GM19452 (cell line): ENCODE measurements around the gene TUBAL3.
"Not testable (repeated sequence)": the region's sequence is repeated elsewhere in the genome, so short reads cannot be mapped to it uniquely, and the experiment has no call there.

Experiments used
- ATAC-seq: cut with Tn5 transposase; IDR thresholded peaks from one replicate; pipeline ENCODE4 v1.9.1; 2021; ENCODE audit not compliant: unreplicated experiment

The TUBAL3 gene

GRCh38 chr10:5381187-5381586 lies 23.4 kb downstream of the TUBAL3 start:
- no peak for ATAC-seq

GRCh38 chr10:5380395-5380794 lies 24.2 kb downstream of the TUBAL3 start:
- not testable (repeated sequence) for ATAC-seq

GRCh38 chr10:5379202-5379601 lies 25.4 kb downstream of the TUBAL3 start:
- not testable (repeated sequence) for ATAC-seq

- ATAC-seq, result no peak
These were observed 28.2 kb downstream of the TUBAL3 start for GRCh38 chr10:5376450-5376849.

GRCh38 chr10:5373891-5374611 lies 30.6 kb downstream of the TUBAL3 start:
- no peak for ATAC-seq

- no peak for ATAC-seq
These were observed 31.3 kb downstream of the TUBAL3 start for GRCh38 chr10:5373307-5373706.

GRCh38 chr10:5370493-5371352 lies 33.9 kb downstream of the TUBAL3 start:
- no peak for ATAC-seq

- no peak for ATAC-seq
These were observed 35.1 kb downstream of the TUBAL3 start for GRCh38 chr10:5369362-5370158.

- ATAC-seq, result no peak
These were observed 38.7 kb downstream of the TUBAL3 start for GRCh38 chr10:5365928-5366327.

GRCh38 chr10:5364890-5365338 lies 39.7 kb downstream of the TUBAL3 start, which contains the start of gene UCN3:
Gene UCN3, plus strand, starts transcription at chr10:5364966. Its CDS starts 8,755 bp downstream, at chr10:5373721.
- no peak for ATAC-seq

- no peak for ATAC-seq
These were observed 40.3 kb downstream of the TUBAL3 start for GRCh38 chr10:5364374-5364773.

- ATAC-seq, result no peak
These were observed 41.8 kb downstream of the TUBAL3 start for GRCh38 chr10:5362873-5363272.

- no peak for ATAC-seq
These were observed 42.7 kb downstream of the TUBAL3 start for GRCh38 chr10:5361966-5362365.

GRCh38 chr10:5360318-5360915 lies 44.2 kb downstream of the TUBAL3 start:
- ATAC-seq, result no peak

- no peak for ATAC-seq
These were observed 48.3 kb downstream of the TUBAL3 start for GRCh38 chr10:5356302-5356763.

- ATAC-seq, result no peak
These were observed 48.9 kb downstream of the TUBAL3 start for GRCh38 chr10:5355594-5356301.

GRCh38 chr10:5354068-5354467 lies 50.6 kb downstream of the TUBAL3 start:
- peak; percentile 87 for ATAC-seq

- no peak for ATAC-seq
These were observed 55.3 kb downstream of the TUBAL3 start for GRCh38 chr10:5349362-5349761.

GRCh38 chr10:5346881-5347280 lies 57.7 kb downstream of the TUBAL3 start:
- ATAC-seq, result no peak

GRCh38 chr10:5344746-5345145 lies 59.9 kb downstream of the TUBAL3 start:
- no peak for ATAC-seq
